ENCODE results near the gene TMEM14B.
A peak's percentile ranks its signal among the peaks of the same experiment; 100 is the strongest.

TMEM14B gene

DNA sequence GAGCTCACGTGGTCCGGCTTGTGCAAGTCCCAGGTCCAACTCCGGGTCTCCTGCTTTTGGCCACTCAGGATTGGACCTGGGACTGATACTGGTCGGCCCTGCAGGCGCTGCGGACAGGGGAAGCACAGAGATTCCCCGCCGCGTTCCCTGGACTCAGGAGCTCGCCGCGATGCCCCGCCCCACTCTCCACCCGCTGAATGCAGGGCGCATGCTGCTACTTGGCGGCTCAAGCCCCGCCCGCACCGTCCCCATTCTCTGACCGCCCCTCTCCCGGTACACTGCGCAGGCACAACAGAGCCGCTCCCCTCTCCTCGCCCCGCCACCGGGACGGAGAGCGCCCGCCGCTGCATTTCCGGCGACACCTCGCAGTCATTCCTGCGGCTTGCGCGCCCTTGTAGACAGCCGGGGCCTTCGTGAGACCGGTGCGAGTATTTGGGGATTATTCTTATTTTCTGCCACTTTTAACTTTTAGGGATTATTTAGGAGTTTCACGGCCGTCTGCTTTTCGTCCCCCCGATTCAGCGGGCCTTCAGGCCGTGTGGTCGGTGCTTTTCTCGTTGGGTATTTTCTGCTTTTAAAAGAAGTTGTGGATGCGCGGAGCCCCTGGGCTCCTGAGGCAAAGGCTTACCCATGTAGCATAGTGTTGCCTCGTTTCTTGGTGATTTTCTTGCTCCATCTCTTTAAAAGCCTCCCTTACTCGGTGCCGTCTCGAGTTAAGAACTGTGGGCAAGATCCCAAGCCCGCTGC lies 24.6 kb upstream of the TMEM14B start, which contains the start of gene TMEM14C (continued):
- TF ChIP-seq ZNF473 (tag by site-specific recombination; IDR thresholded peaks at IDR 0.05) (no peak), ZNF488 (tag by site-specific recombination; IDR thresholded peaks at IDR 0.05) (no peak), KLF9 (tag by site-specific recombination; IDR thresholded peaks at IDR 0.05; ENCODE audit: low read depth) (peak; percentile 81), TRIM28 (IDR thresholded peaks at IDR 0.05; ENCODE audit: borderline replicate concordance, low read length) (no peak), ZNF701 (tag by site-specific recombination; IDR thresholded peaks at IDR 0.05) (no peak), REST (tag by site-specific recombination; IDR thresholded peaks at IDR 0.05) (peak; percentile 48; the same call in 1 of the 2 replicates), ZNF768 (tag by site-specific recombination; IDR thresholded peaks at IDR 0.05) (peak; percentile 56; the same call in 1 of the 2 replicates), BCL11A (tag by site-specific recombination; IDR thresholded peaks at IDR 0.05; ENCODE audit: low read depth) (no peak), ZNF214 (tag by site-specific recombination; IDR thresholded peaks at IDR 0.05; ENCODE audit: borderline replicate concordance) (no peak), ZNF521 (tag by site-specific recombination; IDR thresholded peaks at IDR 0.05) (no peak), ZBTB11 (tag by site-specific recombination; conservative IDR thresholded peaks at IDR 0.05; ENCODE audit: low read depth) (peak; percentile 85), ZSCAN23 (tag by site-specific recombination; IDR thresholded peaks at IDR 0.05) (no peak), ZNF544 (tag by site-specific recombination; IDR thresholded peaks at IDR 0.05) (no peak), OSR2 (tag by site-specific recombination; IDR thresholded peaks at IDR 0.05) (no peak; the same call in 1 of the 2 replicates), ZNF624 (tag by site-specific recombination; IDR thresholded peaks at IDR 0.05) (no peak), TCF7L2 (IDR thresholded peaks at IDR 0.05; ENCODE audit: borderline replicate concordance, low read depth, low read length) (no peak), ZNF175 (tag by site-specific recombination; IDR thresholded peaks at IDR 0.05) (no peak), WT1 (tag by site-specific recombination; IDR thresholded peaks at IDR 0.05) (no peak; the same call in 1 of the 2 replicates), ZNF645 (tag by site-specific recombination; IDR thresholded peaks at IDR 0.05) (no peak), ZNF341 (tag by site-specific recombination; IDR thresholded peaks at IDR 0.05; ENCODE audit: low read depth) (peak; percentile 43; the same call in 1 of the 2 replicates), PRDM10 (tag by site-specific recombination; IDR thresholded peaks at IDR 0.05) (peak; percentile 53), HOXC10 (CRISPR knock-in tag; IDR thresholded peaks at IDR 0.05) (no peak)

All from HEK293 (cell line).